KOPT-K1 (cell line): ENCODE measurements around the gene ERVK3-1.
A peak's percentile ranks its signal among the peaks of the same experiment; 100 is the strongest.
"Not testable (repeated sequence)": the region's sequence is repeated elsewhere in the genome, so short reads cannot be mapped to it uniquely, and the experiment has no call there.

ENCODE experiments used
- H3K27ac ChIP-seq: fragments of 200-600 bp; sonication (generic); 2 replicates; pipeline ENCODE4 v1.5.1; 2016; ENCODE audit warnings: antibody characterized with exemption, mild to moderate bottlenecking, low read depth, low read length; ENCODE audit not compliant: poor library complexity, severe bottlenecking
- H3K36me3 ChIP-seq: fragments of 200-600 bp; sonication (generic); 2 replicates; pipeline ENCODE4 v1.5.1; 2017; ENCODE audit warnings: antibody characterized with exemption, mild to moderate bottlenecking, low read length, moderate library complexity; ENCODE audit not compliant: insufficient read depth
- H3K9me3 ChIP-seq: fragments of 200-600 bp; sonication (generic); 2 replicates; pipeline ENCODE4 v1.5.1; 2017; ENCODE audit warnings: antibody characterized with exemption, low read length, mild to moderate bottlenecking; ENCODE audit not compliant: insufficient read depth, poor library complexity, severe bottlenecking

ERVK3-1 gene

GRCh38 chr19:58348080-58348479 lies 42.9 kb downstream of the ERVK3-1 start:
- H3K27ac ChIP-seq, result peak overlapping the region; percentile 84
- not testable (repeated sequence) for H3K9me3 ChIP-seq, H3K36me3 ChIP-seq

- H3K9me3 ChIP-seq, result no peaks in the 10 kb centered on the region
- peaks cover 17% of the 10 kb centered on the region; the same call in 1 of the 2 replicates for H3K36me3 ChIP-seq
- no peak overlapping the region for H3K27ac ChIP-seq
These were observed 44.4 kb downstream of the ERVK3-1 start for GRCh38 chr19:58349590-58349989.

- Histone ChIP-seq H3K9me3 (no peaks in the 10 kb centered on the region), H3K27ac (no peak overlapping the region), H3K36me3 (peaks cover 17% of the 10 kb centered on the region; the same call in 1 of the 2 replicates)
These were observed 45.1 kb downstream of the ERVK3-1 start for GRCh38 chr19:58350001-58350861.

GRCh38 chr19:58350871-58351557 lies 45.8 kb downstream of the ERVK3-1 start:
- H3K36me3 ChIP-seq, result peaks cover 17% of the 10 kb centered on the region; the same call in 1 of the 2 replicates
- H3K27ac ChIP-seq, result no peak overlapping the region
- no peaks in the 10 kb centered on the region for H3K9me3 ChIP-seq

- no peaks in the 10 kb centered on the region for H3K9me3 ChIP-seq
- peaks cover 17% of the 10 kb centered on the region; the same call in 1 of the 2 replicates for H3K36me3 ChIP-seq
- no peak overlapping the region for H3K27ac ChIP-seq
These were observed 46.3 kb downstream of the ERVK3-1 start for GRCh38 chr19:58351558-58351878.

- H3K9me3 ChIP-seq, result no peaks in the 10 kb centered on the region
- peaks cover 17% of the 10 kb centered on the region; the same call in 1 of the 2 replicates for H3K36me3 ChIP-seq
- H3K27ac ChIP-seq, result no peak overlapping the region
These were observed 47.0 kb downstream of the ERVK3-1 start for GRCh38 chr19:58351990-58352755.

- Histone ChIP-seq H3K9me3 (no peaks in the 10 kb centered on the region), H3K36me3 (peaks cover 17% of the 10 kb centered on the region; the same call in 1 of the 2 replicates)
These were observed 47.8 kb downstream of the ERVK3-1 start, which contains the start of gene A1BG for GRCh38 chr19:58352760-58353671. TSS of gene A1BG (minus strand) at chr19:58353492. CDS start at chr19:58353437, 55 bp downstream.

GRCh38 chr19:58353717-58354477 lies 48.7 kb downstream of the ERVK3-1 start:
- Histone ChIP-seq H3K9me3 (no peaks in the 10 kb centered on the region), H3K27ac (no peak overlapping the region), H3K36me3 (peaks cover 17% of the 10 kb centered on the region; the same call in 1 of the 2 replicates)

More at GRCh38 chr19:58352760-58353671, 47.8 kb downstream of the ERVK3-1 start, which contains the start of gene A1BG:
- H3K27ac ChIP-seq, result no peak within 1 kb of the TSS

- H3K27ac ChIP-seq, result no peak overlapping the region
- H3K36me3 ChIP-seq, result peaks cover 17% of the 10 kb centered on the region; the same call in 1 of the 2 replicates
- H3K9me3 ChIP-seq, result no peaks in the 10 kb centered on the region
These were observed 49.4 kb downstream of the ERVK3-1 start for GRCh38 chr19:58354478-58355030.

GRCh38 chr19:58355215-58355796 lies 50.1 kb downstream of the ERVK3-1 start:
- Histone ChIP-seq H3K9me3 (no peaks in the 10 kb centered on the region), H3K27ac (no peak overlapping the region), H3K36me3 (peaks cover 17% of the 10 kb centered on the region; the same call in 1 of the 2 replicates)

- Histone ChIP-seq H3K36me3 (peaks cover 17% of the 10 kb centered on the region; the same call in 1 of the 2 replicates), H3K27ac (no peak overlapping the region), H3K9me3 (no peaks in the 10 kb centered on the region)
These were observed 51.0 kb downstream of the ERVK3-1 start for GRCh38 chr19:58355908-58356765.

GRCh38 chr19:58356766-58357480 lies 51.7 kb downstream of the ERVK3-1 start:
- Histone ChIP-seq H3K9me3 (no peaks in the 10 kb centered on the region), H3K36me3 (peaks cover 15% of the 10 kb centered on the region; the same call in 1 of the 2 replicates), H3K27ac (no peak overlapping the region)
